ENCODE measurements around the gene TRMT10A. TPM values are rescaled to one million over a fixed set of nuclear protein-coding genes. Genes with fewer than 3 reads are reported as not detected.
A peak's percentile ranks its signal among the peaks of the same experiment; 100 is the strongest.

TRMT10A gene
- total RNA-seq (6.7 and 11.1 TPM in 2 replicates), polyA plus RNA-seq (5.6 and 6.0 TPM in 2 replicates), polyA minus RNA-seq (ENCODE audit: low replicate concordance) (0.30 and 0.71 TPM in 2 replicates)
- 4.9 and 5.1 TPM in 2 replicates for polyA plus RNA-seq (2012)

DNA sequence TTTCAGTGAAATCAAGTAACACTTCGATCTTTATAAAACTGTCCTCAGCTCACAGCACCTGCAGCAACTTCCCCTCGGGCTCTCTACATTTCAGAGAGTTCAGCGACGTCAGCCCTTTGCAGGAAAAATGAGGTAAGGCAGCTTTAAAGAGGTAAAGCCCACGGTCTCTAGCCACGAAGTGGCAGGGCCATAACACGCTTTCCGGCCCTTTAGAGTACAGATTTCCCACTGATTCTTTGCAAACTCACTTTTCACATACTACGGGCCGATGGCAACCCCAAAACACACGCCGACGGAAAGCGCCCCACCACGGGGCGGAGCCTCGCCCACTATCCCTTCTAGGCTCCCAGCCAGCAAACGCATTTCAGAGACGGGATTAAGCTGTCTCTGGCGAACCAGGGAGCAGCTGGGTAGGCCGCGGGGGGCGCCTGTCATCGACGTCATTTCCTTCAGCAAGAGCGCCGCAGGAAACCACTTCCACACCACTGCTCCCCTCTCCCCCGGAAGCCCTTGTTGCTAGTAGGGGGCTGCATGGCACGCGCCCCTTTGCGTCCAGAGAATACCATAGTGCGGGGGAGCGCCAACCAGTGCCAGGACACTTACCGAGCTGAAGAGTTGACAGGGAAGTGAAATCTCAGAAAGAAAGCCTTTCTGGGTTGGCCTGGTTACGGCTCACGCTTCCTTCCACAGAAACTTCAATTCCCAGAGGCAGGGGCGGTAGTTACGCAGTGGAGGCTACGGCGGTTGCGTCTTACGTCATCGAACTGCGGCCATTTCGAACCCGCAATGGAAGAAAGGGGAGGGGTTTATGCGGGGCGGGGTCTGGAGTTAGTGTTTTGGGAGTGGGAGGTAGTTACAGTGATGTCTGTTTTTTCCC lies at the start of gene TRMT10A:
TSS of gene TRMT10A (minus strand) at position 730 of the 877 bp plus-strand sequence. CDS start 4,701 bp downstream, outside the sequence.
- no peaks in the 10 kb centered on the region for H3K9me3 ChIP-seq (ENCODE audit: control insufficient read depth, insufficient read depth, low read depth, low read length)
- H3K36me3 ChIP-seq (ENCODE audit: control insufficient read depth, insufficient read depth, low read length): no peaks in the 10 kb centered on the region
- peak; percentile 99 for DNase-seq (ENCODE audit: low read depth in 2 of 2)
- peak within 1 kb of the TSS; percentile 96 for H2AFZ ChIP-seq (ENCODE audit: low read length)
- H4K20me1 ChIP-seq (ENCODE audit: control insufficient read depth, extremely low read depth, insufficient read depth, low read length): no peaks in the 10 kb centered on the region
- peak within 1 kb of the TSS; percentile 87 for H3K9ac ChIP-seq (ENCODE audit: insufficient read depth, low read length)
- H3K27me3 ChIP-seq (ENCODE audit: control insufficient read depth, insufficient read depth, low read length): no peaks in the 10 kb centered on the region
- H3K4me3 ChIP-seq (replicated peaks in 1 of 4; ENCODE audit: control extremely low read depth in 1 of 4, insufficient read depth in 1 of 4, low read depth in 3 of 4, low read length in 4 of 4): peak within 1 kb of the TSS; percentile 76 to 97 (median 93)
- H3K79me2 ChIP-seq (ENCODE audit: control insufficient read depth, insufficient read depth, low read length): no peaks in the 10 kb centered on the region
- H3K4me1 ChIP-seq (ENCODE audit: control insufficient read depth, extremely low read depth, insufficient read depth, low read length): no peaks in the 10 kb centered on the region
- H3K27ac ChIP-seq (ENCODE audit: insufficient read depth, low read length): peak within 1 kb of the TSS; percentile 99
- TF ChIP-seq EZH2 (IDR thresholded peaks at IDR 0.05; ENCODE audit: low read length, missing control alignments): no peak
- peak within 1 kb of the TSS; percentile 81 for H3K4me2 ChIP-seq (ENCODE audit: extremely low read depth, insufficient read depth, low read length)

DNA sequence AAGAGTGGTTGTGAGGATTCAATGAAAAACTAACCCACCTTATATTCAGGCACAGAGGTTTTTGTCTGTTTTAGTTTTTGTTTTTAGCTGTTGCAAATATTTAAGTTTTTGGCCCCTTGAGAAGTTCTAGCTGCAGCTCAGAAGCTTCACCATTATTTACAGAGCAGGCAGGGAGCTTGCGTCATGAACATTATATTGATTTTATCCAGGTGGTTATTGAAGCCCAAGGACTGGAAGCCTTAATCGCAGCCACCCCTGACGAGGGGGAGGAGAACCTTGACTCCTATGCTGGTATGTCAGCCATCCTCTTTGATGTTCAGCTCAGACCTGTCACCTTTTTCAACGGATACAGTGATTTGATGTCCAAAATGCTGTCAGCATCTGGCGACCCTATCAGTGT lies 48.9 kb upstream of the TRMT10A start:
- Histone ChIP-seq H3K9ac (ENCODE audit: insufficient read depth, low read length) (no peak overlapping the region), H3K9me3 (ENCODE audit: control insufficient read depth, insufficient read depth, low read depth, low read length) (no peaks in the 10 kb centered on the region), H3K27ac (ENCODE audit: insufficient read depth, low read length) (no peak overlapping the region), H3K79me2 (ENCODE audit: control insufficient read depth, insufficient read depth, low read length) (no peaks in the 10 kb centered on the region), H3K4me1 (ENCODE audit: control insufficient read depth, extremely low read depth, insufficient read depth, low read length) (no peaks in the 10 kb centered on the region), H3K4me3 (replicated peaks in 1 of 4; ENCODE audit: control extremely low read depth in 1 of 4, insufficient read depth in 1 of 4, low read depth in 3 of 4, low read length in 4 of 4) (no peak overlapping the region), H3K27me3 (ENCODE audit: control insufficient read depth, insufficient read depth, low read length) (no peaks in the 10 kb centered on the region), H3K36me3 (ENCODE audit: control insufficient read depth, insufficient read depth, low read length) (no peaks in the 10 kb centered on the region), H3K4me2 (ENCODE audit: extremely low read depth, insufficient read depth, low read length) (no peak overlapping the region), H2AFZ (ENCODE audit: low read length) (no peak overlapping the region), H4K20me1 (ENCODE audit: control insufficient read depth, extremely low read depth, insufficient read depth, low read length) (no peaks in the 10 kb centered on the region)
- no peak for TF ChIP-seq CTCF (conservative IDR thresholded peaks at IDR 0.05 in 1 of 2, IDR thresholded peaks at IDR 0.05 in 1 of 2; ENCODE audit: low read depth in 1 of 2, low read length in 2 of 2)
- no peak for TF ChIP-seq EZH2 (IDR thresholded peaks at IDR 0.05; ENCODE audit: low read length, missing control alignments)
- no peak for DNase-seq (ENCODE audit: low read depth in 2 of 2)

DNA sequence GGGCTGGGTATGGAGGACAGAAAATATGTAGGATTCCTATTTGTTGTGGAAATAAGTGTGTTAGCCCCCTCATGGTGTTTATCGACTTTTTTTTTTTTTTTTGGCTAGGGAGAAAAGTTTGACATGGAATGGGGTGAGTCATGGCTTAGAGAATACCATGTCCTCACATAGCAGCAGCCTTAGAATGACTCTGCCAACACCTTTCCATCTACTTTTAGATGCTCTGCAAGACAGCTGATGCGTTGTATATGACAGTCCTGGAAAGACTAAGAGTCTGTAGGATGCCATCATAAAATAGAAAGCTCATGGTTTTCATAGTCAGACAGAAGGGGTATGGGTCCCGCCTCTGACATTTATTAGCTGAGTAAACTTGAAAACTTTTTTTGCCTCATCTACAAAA lies 48.4 kb upstream of the TRMT10A start:
- no peaks in the 10 kb centered on the region for H3K79me2 ChIP-seq (ENCODE audit: control insufficient read depth, insufficient read depth, low read length)
- no peak overlapping the region for H2AFZ ChIP-seq (ENCODE audit: low read length)
- H3K27ac ChIP-seq (ENCODE audit: insufficient read depth, low read length): no peak overlapping the region
- H3K4me3 ChIP-seq (replicated peaks in 1 of 4; ENCODE audit: control extremely low read depth in 1 of 4, insufficient read depth in 1 of 4, low read depth in 3 of 4, low read length in 4 of 4): no peak overlapping the region
- H3K27me3 ChIP-seq (ENCODE audit: control insufficient read depth, insufficient read depth, low read length): no peaks in the 10 kb centered on the region
- H3K4me2 ChIP-seq (ENCODE audit: extremely low read depth, insufficient read depth, low read length): no peak overlapping the region
- no peak overlapping the region for H3K9ac ChIP-seq (ENCODE audit: insufficient read depth, low read length)
- no peaks in the 10 kb centered on the region for H3K4me1 ChIP-seq (ENCODE audit: control insufficient read depth, extremely low read depth, insufficient read depth, low read length)
- no peaks in the 10 kb centered on the region for H4K20me1 ChIP-seq (ENCODE audit: control insufficient read depth, extremely low read depth, insufficient read depth, low read length)
- DNase-seq (ENCODE audit: low read depth in 2 of 2): no peak
- no peaks in the 10 kb centered on the region for H3K36me3 ChIP-seq (ENCODE audit: control insufficient read depth, insufficient read depth, low read length)
- H3K9me3 ChIP-seq (ENCODE audit: control insufficient read depth, insufficient read depth, low read depth, low read length): no peaks in the 10 kb centered on the region
- TF ChIP-seq EZH2 (IDR thresholded peaks at IDR 0.05; ENCODE audit: low read length, missing control alignments): no peak
- no peak for TF ChIP-seq CTCF (conservative IDR thresholded peaks at IDR 0.05 in 1 of 2, IDR thresholded peaks at IDR 0.05 in 1 of 2; ENCODE audit: low read depth in 1 of 2, low read length in 2 of 2)

Data from fibroblast of lung (primary cell).